GM10266 (cell line): ENCODE results near the gene ETS2.

ENCODE experiments used
- DNase-seq: peaks from one replicate; pipeline ENCODE4 v3.0.0; 2012; ENCODE audit errors: extremely low spot score
- CTCF ChIP-seq: IDR thresholded peaks from 2 replicates; pipeline ENCODE4 v1.5.1; 2012; ENCODE audit warnings: mild to moderate bottlenecking, low read depth; ENCODE audit not compliant: control insufficient read depth, insufficient read depth; ENCODE audit errors: missing control alignments

Gene ETS2

DNA sequence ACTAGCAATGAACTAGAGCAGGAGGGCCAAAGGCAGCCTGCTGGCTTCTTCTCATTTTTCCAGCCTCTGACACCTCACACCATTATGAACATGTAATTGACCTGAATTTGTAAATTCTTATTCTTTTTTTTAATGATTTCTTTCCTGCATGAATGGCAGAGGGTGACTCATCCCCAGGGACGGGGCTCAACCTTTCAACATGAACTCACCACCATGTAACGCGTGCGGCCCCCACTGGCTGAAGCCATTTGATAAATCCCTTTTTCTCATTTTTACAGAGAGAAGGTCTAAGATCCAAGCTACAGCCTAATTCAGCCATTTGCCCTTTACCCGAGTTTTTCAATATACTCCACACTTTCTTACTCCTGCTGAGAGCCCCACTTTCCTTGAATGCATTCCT lies 9.3 kb upstream of the ETS2 start:
- no peak for TF ChIP-seq CTCF
- DNase-seq = no peak

DNA sequence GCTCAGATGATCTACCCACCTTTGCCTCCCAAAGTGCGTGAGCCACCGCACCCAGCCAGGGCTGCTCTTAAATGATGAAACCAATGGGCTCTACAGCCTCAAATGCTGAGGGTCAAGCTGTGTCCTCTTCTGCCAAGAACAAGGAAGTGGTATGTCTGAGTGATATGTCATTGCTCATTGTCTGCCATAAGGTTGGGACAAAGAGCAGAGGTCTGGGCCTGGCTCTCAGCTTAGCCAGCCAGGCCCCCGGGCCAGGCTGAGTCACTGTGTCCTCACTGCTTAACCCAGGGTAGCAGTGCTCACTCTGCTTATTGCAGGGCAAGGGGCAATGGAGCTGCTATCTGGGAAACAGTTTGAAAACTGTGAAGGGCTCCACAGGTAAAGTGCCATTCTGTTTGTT lies 8.3 kb upstream of the ETS2 start:
- no peak for TF ChIP-seq CTCF
- no peak for DNase-seq

GRCh38 chr21:38798081-38798480 lies 7.6 kb upstream of the ETS2 start:
- no peak for TF ChIP-seq CTCF
- DNase-seq = no peak

DNA sequence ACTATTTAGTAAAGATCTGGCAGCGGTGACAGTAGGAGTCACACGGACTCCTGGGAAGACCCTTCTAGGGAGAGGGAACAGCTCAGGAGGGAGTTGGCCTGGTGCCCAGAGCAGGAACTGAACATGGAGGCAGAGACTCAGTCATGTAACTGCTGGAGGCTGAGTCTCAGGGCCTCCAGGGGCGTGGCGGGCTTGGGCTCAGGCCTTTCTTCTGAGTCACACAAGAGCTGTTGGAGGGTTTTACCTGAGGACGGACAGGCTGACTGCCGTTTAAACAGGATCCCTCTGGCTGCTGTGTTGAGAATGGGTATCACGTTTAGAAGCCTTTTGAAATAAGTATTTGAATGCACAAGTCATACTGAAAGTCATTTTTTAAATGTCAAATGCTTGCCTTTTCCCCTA lies 7.2 kb upstream of the ETS2 start:
- TF ChIP-seq CTCF = no peak
- DNase-seq = no peak

DNA sequence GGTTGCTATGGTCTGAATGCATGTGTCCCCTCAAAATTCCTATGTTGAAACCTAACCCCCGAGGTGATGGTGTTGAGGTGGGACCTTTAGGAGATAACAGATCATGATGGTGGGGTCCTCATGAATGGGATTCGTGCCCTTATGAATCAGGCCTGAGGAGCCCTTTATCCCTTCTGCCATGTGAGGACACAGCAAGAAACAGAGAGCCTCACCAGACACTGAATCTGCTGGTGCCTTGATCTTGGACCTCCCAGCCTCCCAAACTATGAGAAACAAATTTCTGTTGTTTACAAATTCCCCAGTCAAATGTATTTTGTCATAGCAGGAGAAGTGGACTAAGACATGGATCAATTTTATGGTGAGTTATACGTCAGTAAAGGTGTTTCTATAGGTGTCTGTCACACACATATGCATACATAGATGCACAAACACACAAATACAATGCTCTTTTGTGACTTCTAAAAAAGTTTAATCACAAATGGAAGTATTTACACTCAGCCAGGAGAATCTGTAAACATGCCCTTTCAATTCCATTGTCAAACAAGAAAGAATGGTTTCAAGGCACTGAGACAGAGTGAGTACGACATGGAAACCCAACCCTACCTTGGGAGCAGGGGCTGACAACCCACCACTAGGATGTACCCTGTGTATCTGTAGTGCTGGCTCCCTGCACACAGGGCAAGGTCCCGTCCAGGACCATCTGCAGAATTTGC lies 5.5 kb upstream of the ETS2 start:
- TF ChIP-seq CTCF = no peak

GRCh38 chr21:38800924-38801744 lies 4.6 kb upstream of the ETS2 start:
- DNase-seq = no peak
- no peak for TF ChIP-seq CTCF

More for the DNA sequence above, 5.5 kb upstream of the ETS2 start:
- DNase-seq = no peak
